H1 (cell line): ENCODE results near the gene SOX8. TPM values are rescaled to one million over a fixed set of nuclear protein-coding genes. Genes with fewer than 3 reads are reported as not detected.

Source experiments
- CTCF ChIA-PET: fragments of 300-600 bp; sonication (Branson Sonifier 250); formaldehyde crosslinking; loops from one replicate; lab custom pipeline; 2021; ENCODE audit not compliant: partially characterized antibody; lab: Charles Lee
- POLR2A ChIA-PET: fragments of 300-600 bp; sonication (Branson Sonifier 250); formaldehyde crosslinking; loops from one replicate; lab custom pipeline; 2021; ENCODE audit warnings: inconsistent platforms; ENCODE audit not compliant: partially characterized antibody; lab: Charles Lee
- DNase-seq, 2 experiments: peaks; one replicate each; pipeline versions ENCODE4 v3.0.0 to v3.0.0-alpha.2; 2010 to 2022; ENCODE audit warnings: low spot score in 2 of 2, low read depth in 1 of 2, mixed read lengths in 1 of 2
- FAIRE-seq: peaks from 2 replicates; lab custom pipeline; 2011; peaks lifted over from hg19 to GRCh38; lab: Jason Lieb, UNC
- H2AFZ ChIP-seq: 2 replicates; pipeline ENCODE4 v1.8.1; 2012; ENCODE audit warnings: low read length, inconsistent platforms
- H2AK5ac ChIP-seq: 2 replicates; pipeline ENCODE4 v1.6.1; 2013; ENCODE audit warnings: low read depth, low read length
- H2BK120ac ChIP-seq: replicated peaks from 2 replicates; pipeline ENCODE3; 2013; ENCODE audit warnings: low read depth, low read length, inconsistent platforms
- H2BK12ac ChIP-seq: 2 replicates; pipeline ENCODE4 v1.6.1; 2013; ENCODE audit warnings: low read depth, low read length
- H2BK15ac ChIP-seq: 2 replicates; pipeline ENCODE4 v1.6.1; 2013; ENCODE audit warnings: low read length
- H2BK20ac ChIP-seq: 2 replicates; pipeline ENCODE4 v1.6.1; 2013; ENCODE audit warnings: low read length
- H2BK5ac ChIP-seq: 2 replicates; pipeline ENCODE4 v1.6.1; 2013; ENCODE audit warnings: low read depth, low read length
- H3K14ac ChIP-seq: 2 replicates; pipeline ENCODE4 v1.6.1; 2013; ENCODE audit warnings: inconsistent platforms; ENCODE audit not compliant: insufficient read length
- H3K18ac ChIP-seq: 2 replicates; pipeline ENCODE4 v1.6.1; 2013; ENCODE audit warnings: low read length; ENCODE audit errors: extremely low read depth
- H3K23ac ChIP-seq: 2 replicates; pipeline ENCODE4 v1.6.1; 2013; ENCODE audit warnings: inconsistent platforms; ENCODE audit not compliant: insufficient read length
- H3K23me2 ChIP-seq: 2 replicates; pipeline ENCODE4 v1.6.1; 2013; ENCODE audit warnings: low read depth, low read length
- H3K27ac ChIP-seq: 2 replicates; pipeline ENCODE4 v1.6.1; 2011; ENCODE audit warnings: low read depth, low read length, inconsistent platforms
- H3K27me3 ChIP-seq, 4 experiments: replicated peaks in 1 of 4; 1 replicate in 1 of 4; 2 replicates in 3 of 4; pipeline versions ENCODE4 v1.6.1 to v1.8.1; 2011 to 2013; ENCODE audit warnings: low read length in 3 of 4, mild to moderate bottlenecking in 3 of 4, inconsistent platforms in 2 of 4, mixed read lengths in 2 of 4, moderate library complexity in 1 of 4; ENCODE audit not compliant: control insufficient read depth in 3 of 4, insufficient read depth in 3 of 4; ENCODE audit errors: extremely low read depth in 1 of 4
- H3K36me3 ChIP-seq, 4 experiments: 2 replicates each; pipeline versions ENCODE4 v1.6.1 to v1.8.1; 2011 to 2013; ENCODE audit warnings: mild to moderate bottlenecking in 4 of 4, low read length in 3 of 4, moderate library complexity in 2 of 4, control low read depth in 1 of 4, inconsistent platforms in 1 of 4; ENCODE audit not compliant: insufficient read depth in 4 of 4, control insufficient read depth in 2 of 4
- H3K4ac ChIP-seq: replicated peaks from 2 replicates; pipeline ENCODE3; 2013; ENCODE audit warnings: low read length, low read depth, mixed read lengths, inconsistent platforms; ENCODE audit not compliant: insufficient read length
- H3K4me1 ChIP-seq, 4 experiments: replicated peaks in 1 of 4; 1 replicate in 1 of 4; 2 replicates in 3 of 4; pipeline versions ENCODE4 v1.6.1 to v1.8.1; 2011 to 2013; ENCODE audit warnings: low read length in 3 of 4, inconsistent platforms in 2 of 4, mixed read lengths in 1 of 4; ENCODE audit not compliant: insufficient read depth in 4 of 4, control insufficient read depth in 3 of 4
- H3K4me2 ChIP-seq, 2 experiments: 2 replicates each; pipeline versions ENCODE4 v1.6.1 to v1.8.1; 2011 to 2013; ENCODE audit warnings: low read depth in 2 of 2, low read length in 2 of 2, control low read depth in 1 of 2, inconsistent platforms in 1 of 2, mild to moderate bottlenecking in 1 of 2; ENCODE audit not compliant: insufficient read depth in 1 of 2
- H3K4me3 ChIP-seq, 4 experiments: fragments of 200-600, 300-600 bp in 1 of 4; sonication (generic), shearing (Covaris generic), sonication (Bioruptor Twin) in 1 of 4; 2 replicates each; pipeline versions ENCODE4 v1.5.1 to v1.8.1; 2011 to 2016; ENCODE audit warnings: low read length in 4 of 4, low read depth in 3 of 4, control low read depth in 2 of 4, inconsistent platforms in 2 of 4, mild to moderate bottlenecking in 2 of 4, mixed read lengths in 1 of 4, moderate library complexity in 1 of 4; ENCODE audit not compliant: insufficient read depth in 2 of 4; ENCODE audit errors: extremely low read depth in 1 of 4
- H3K56ac ChIP-seq: replicated peaks from 2 replicates; pipeline ENCODE3; 2013; ENCODE audit warnings: low read depth, mild to moderate bottlenecking, mixed read lengths, low read length, inconsistent platforms; ENCODE audit not compliant: insufficient read length
- H3K79me1 ChIP-seq: 2 replicates; pipeline ENCODE4 v1.6.1; 2013; ENCODE audit warnings: low read depth, low read length, control low read depth
- H3K79me2 ChIP-seq, 2 experiments: 2 replicates each; pipeline versions ENCODE4 v1.6.1 to v1.8.1; 2012 to 2013; ENCODE audit warnings: low read length in 2 of 2, mild to moderate bottlenecking in 2 of 2, inconsistent platforms in 1 of 2; ENCODE audit not compliant: insufficient read depth in 2 of 2, control insufficient read depth in 1 of 2
- H3K9ac ChIP-seq, 4 experiments: replicated peaks in 1 of 4; 1 replicate in 1 of 4; 2 replicates in 3 of 4; pipeline versions ENCODE4 v1.6.1 to v1.8.1; 2011 to 2013; ENCODE audit warnings: low read depth in 3 of 4, low read length in 3 of 4, control low read depth in 2 of 4, mild to moderate bottlenecking in 2 of 4, moderate library complexity in 2 of 4, inconsistent platforms in 1 of 4; ENCODE audit errors: extremely low read depth in 1 of 4
- H3K9me3 ChIP-seq, 2 experiments: 2 replicates each; pipeline versions ENCODE4 v1.6.1 to v1.8.1; 2012 to 2013; ENCODE audit warnings: mild to moderate bottlenecking in 2 of 2, moderate library complexity in 2 of 2, control low read depth in 1 of 2, inconsistent platforms in 1 of 2, low read depth in 1 of 2, low read length in 1 of 2, mixed read lengths in 1 of 2; ENCODE audit not compliant: insufficient read depth in 2 of 2
- H4K20me1 ChIP-seq, 2 experiments: replicated peaks in 1 of 2; 2 replicates each; pipeline versions ENCODE3 to v1.8.1; 2011 to 2013; ENCODE audit warnings: inconsistent platforms in 2 of 2, low read length in 2 of 2, mild to moderate bottlenecking in 1 of 2; ENCODE audit not compliant: insufficient read depth in 2 of 2, control insufficient read depth in 1 of 2
- H4K5ac ChIP-seq: 2 replicates; pipeline ENCODE4 v1.6.1; 2013; ENCODE audit warnings: low read length, low read depth, mixed read lengths, inconsistent platforms; ENCODE audit not compliant: insufficient read length
- H4K8ac ChIP-seq: 2 replicates; pipeline ENCODE4 v1.8.0; 2013; ENCODE audit warnings: mild to moderate bottlenecking, moderate library complexity, low read length, inconsistent platforms; ENCODE audit not compliant: insufficient read depth; ENCODE audit errors: extremely low read depth
- H4K91ac ChIP-seq: replicated peaks from 2 replicates; pipeline ENCODE3; 2013; ENCODE audit warnings: low read length, mixed read lengths, inconsistent platforms; ENCODE audit not compliant: insufficient read length
- BCL11A ChIP-seq, 2 experiments: IDR thresholded peaks; one replicate each; pipeline ENCODE4 v1.6.1; 2011; ENCODE audit warnings: low read depth in 2 of 2, low read length in 2 of 2, mild to moderate bottlenecking in 2 of 2
- CBX8 ChIP-seq: fragments of 300-800, 300-1000 bp; sonication (generic); IDR thresholded peaks from 2 replicates; pipeline ENCODE4 v1.7.1; 2016; ENCODE audit warnings: low read depth, low read length, borderline replicate concordance
- JUN ChIP-seq: IDR thresholded peaks from 2 replicates; pipeline ENCODE4 v1.6.1; 2011; ENCODE audit warnings: low read depth, mild to moderate bottlenecking, improper control_type of control experiment, low read length
- NANOG ChIP-seq: IDR thresholded peaks from 2 replicates; pipeline ENCODE4 v1.6.1; 2011; ENCODE audit warnings: low read length, low read depth, mild to moderate bottlenecking, inconsistent platforms; ENCODE audit not compliant: insufficient read depth, poor library complexity, severe bottlenecking
- WGBS, 2 experiments: shearing (Covaris generic) in 1 of 2; methylation state at CpG; one replicate each; pipeline versions ENCODE4 v1.1.6 to v1.1.7; 2013 to 2015; ENCODE audit warnings: low lambda C conversion rate in 2 of 2, mixed read lengths in 2 of 2, inconsistent platforms in 1 of 2, low coverage in 1 of 2, missing lambda C conversion rate in 1 of 2; ENCODE audit not compliant: insufficient replicate concordance in 2 of 2, insufficient coverage in 1 of 2, insufficient read length in 1 of 2; ENCODE audit errors: extremely low coverage in 1 of 2, missing lambda C conversion rate in 1 of 2; 5-methylcytosine and 5-hydroxymethylcytosine counted together
- polyA plus RNA-seq, 7 experiments: library from polyadenylated mRNA; depleted of rRNA in 3 of 7; stranded (reverse) in 5 of 7; unstranded in 2 of 7; fragments of >200 nt in 5 of 7; fragments of 200-250 nt in 2 of 7; gene quantifications; 1 replicate in 5 of 7; 2 replicates in 1 of 7; 4 replicates in 1 of 7; pipeline versions ENCODE4 v1.2.1 to v1.2.3, GENCODE V29; 2011 to 2013; ENCODE audit warnings: missing spikeins in 2 of 7, mixed read lengths in 2 of 7
- total RNA-seq: library from RNA; stranded (reverse); fragmentation: NEBNext Ultra II Directional; extraction: Animal tissue kit (Norgen Biotek cat#: 25700); gene quantifications from 2 replicates; pipeline ENCODE4 v1.2.1, GENCODE V29; 2021

SOX8 gene
- total and polyA plus RNA-seq, 2 of the 8 experiments (the other 6 are each of a cell fraction or from before 2014, with no cell fraction given): 2.2 to 5.7 TPM

- H3K4me3 ChIP-seq: no peak overlapping the region
- no peak overlapping the region for H2BK15ac ChIP-seq
- H2BK20ac ChIP-seq: no peak overlapping the region
- H2AFZ ChIP-seq: no peak overlapping the region
- H3K9ac ChIP-seq: no peak overlapping the region
- no peak overlapping the region for H2BK120ac ChIP-seq
- H2AK5ac ChIP-seq: no peak overlapping the region
- no peaks in the 10 kb centered on the region for H3K79me1 ChIP-seq
- H4K5ac ChIP-seq: no peak overlapping the region
- no peak overlapping the region for H3K56ac ChIP-seq
- H3K27me3 ChIP-seq: peaks cover 0 to 11% (median 7%) of the 10 kb centered on the region in 4 experiments; a peak in 4 of 7 replicates
- H3K9me3 ChIP-seq: peaks cover 0 to 4% of the 10 kb centered on the region in 2 experiments; a peak in 1 of 4 replicates
- no peak overlapping the region for H4K8ac ChIP-seq
- no peak overlapping the region for H4K91ac ChIP-seq
- ChIA-PET CTCF (no interaction called here), POLR2A (no interaction called here)
- no peak overlapping the region for H3K27ac ChIP-seq
- no peaks in the 10 kb centered on the region for H3K79me2 ChIP-seq
- H3K4ac ChIP-seq: no peak overlapping the region
- H2BK5ac ChIP-seq: no peak overlapping the region
- DNase-seq: no peak
- peaks cover 0 to 4% of the 10 kb centered on the region in 2 experiments for H4K20me1 ChIP-seq
- H3K14ac ChIP-seq: no peak overlapping the region
- 90% methylated on average over 18 of the region's 18 CpGs; no CpG with 5 or more reads in 1 of the 2 experiments for WGBS, 2 experiments
- H2BK12ac ChIP-seq: no peak overlapping the region
- H3K4me2 ChIP-seq: no peak overlapping the region
- FAIRE-seq: no peak
- H3K18ac ChIP-seq: no peak overlapping the region
- no peak overlapping the region for H3K23ac ChIP-seq
- peaks cover 1% of the 10 kb centered on the region; the same call in 1 of the 2 replicates for H3K23me2 ChIP-seq
- peaks cover 0 to 4% (median under 1%) of the 10 kb centered on the region in 4 experiments; a peak in 3 of 7 replicates for H3K4me1 ChIP-seq
- H3K36me3 ChIP-seq: no peaks in the 10 kb centered on the region
- no peak for TF ChIP-seq JUN
- no peak for TF ChIP-seq NANOG
- TF ChIP-seq BCL11A (IDR thresholded peaks at IDR 0.05; ENCODE audit: low read depth in 2 of 2, low read length in 2 of 2): no peak
- TF ChIP-seq CBX8: no peak
Measured at GRCh38 chr16:966035-966434, 15.5 kb upstream of the SOX8 start.
